Uterus (tissue), 2 donors: ENCODE measurements around the gene ATP10A.

Experiments used
- CTCF ChIP-seq, 4 experiments: fragments of 200-600 bp in 2 of 4; fragments of 450-650 bp in 2 of 4; sonication (generic) in 2 of 4; IDR thresholded peaks; one replicate each; pipeline ENCODE4 v1.5.1; 2016 to 2019; ENCODE audit warnings: antibody characterized with exemption in 4 of 4, mild to moderate bottlenecking in 2 of 4, moderate library complexity in 1 of 4
- POLR2A ChIP-seq, 2 donors: fragments of 450-650 bp; IDR thresholded peaks; one replicate each; pipeline ENCODE4 v1.6.1; 2016; ENCODE audit warnings: antibody characterized with exemption in 2 of 2, mild to moderate bottlenecking in 1 of 2, moderate library complexity in 1 of 2

- no peak for TF ChIP-seq CTCF (IDR thresholded peaks at IDR 0.05)
- TF ChIP-seq POLR2A (IDR thresholded peaks at IDR 0.05), result no peak
These were observed 155.3 kb downstream of the ATP10A start for GRCh38 chr15:25707656-25708365.
